KMS-11 (cell line): ENCODE data around the gene USP31.
A peak's percentile ranks its signal among the peaks of the same experiment; 100 is the strongest.

Experiments
- H2AFZ ChIP-seq: fragments of 200-600 bp; sonication (generic); 2 replicates; pipeline ENCODE4 v1.6.1; 2016; ENCODE audit warnings: antibody characterized with exemption, mixed run types, low read depth
- H3K27ac ChIP-seq: fragments of 200-600 bp; sonication (generic); 2 replicates; pipeline ENCODE4 v1.6.1; 2016; ENCODE audit warnings: mild to moderate bottlenecking, mixed run types
- H3K27me3 ChIP-seq: fragments of 200-600 bp; sonication (generic); 2 replicates; pipeline ENCODE4 v1.6.1; 2017; ENCODE audit warnings: mild to moderate bottlenecking, low read depth, mixed run types, moderate library complexity; ENCODE audit not compliant: insufficient read depth
- H3K36me3 ChIP-seq: fragments of 200-600 bp; sonication (generic); 2 replicates; pipeline ENCODE4 v1.6.1; 2017; ENCODE audit warnings: mild to moderate bottlenecking, mixed run types; ENCODE audit not compliant: insufficient read depth
- H3K4me1 ChIP-seq: fragments of 200-600 bp; sonication (generic); 2 replicates; pipeline ENCODE4 v1.6.1; 2016; ENCODE audit warnings: mild to moderate bottlenecking, low read depth, mixed run types; ENCODE audit not compliant: poor library complexity, severe bottlenecking
- H3K4me2 ChIP-seq: fragments of 200-600 bp; sonication (generic); 2 replicates; pipeline ENCODE4 v1.7.0; 2016; ENCODE audit warnings: mild to moderate bottlenecking, mixed run types
- H3K4me3 ChIP-seq: fragments of 200-600 bp; sonication (generic); IDR thresholded peaks from 2 replicates; pipeline ENCODE4 v1.6.1; 2017; ENCODE audit warnings: low read depth, low read length, mixed read lengths; ENCODE audit not compliant: insufficient read depth
- H3K79me2 ChIP-seq: fragments of 200-600 bp; sonication (generic); 2 replicates; pipeline ENCODE4 v1.6.1; 2016; ENCODE audit warnings: low read depth, mixed run types; ENCODE audit not compliant: insufficient read depth
- H3K9ac ChIP-seq: fragments of 200-600 bp; sonication (generic); 2 replicates; pipeline ENCODE4 v1.6.1; 2016; ENCODE audit warnings: mild to moderate bottlenecking, mixed run types
- H4K20me1 ChIP-seq: fragments of 200-600 bp; sonication (generic); 2 replicates; pipeline ENCODE4 v1.6.1; 2016; ENCODE audit warnings: mild to moderate bottlenecking, mixed run types; ENCODE audit not compliant: insufficient read depth
- TF ChIP-seq, protein P1 (sequence below): fragments of 200-600 bp; sonication (generic); conservative IDR thresholded peaks from 2 replicates; pipeline ENCODE4 v1.6.1; 2017; ENCODE audit warnings: low read depth, mild to moderate bottlenecking, antibody characterized with exemption, low read length, moderate library complexity, mixed read lengths

USP31 gene

DNA sequence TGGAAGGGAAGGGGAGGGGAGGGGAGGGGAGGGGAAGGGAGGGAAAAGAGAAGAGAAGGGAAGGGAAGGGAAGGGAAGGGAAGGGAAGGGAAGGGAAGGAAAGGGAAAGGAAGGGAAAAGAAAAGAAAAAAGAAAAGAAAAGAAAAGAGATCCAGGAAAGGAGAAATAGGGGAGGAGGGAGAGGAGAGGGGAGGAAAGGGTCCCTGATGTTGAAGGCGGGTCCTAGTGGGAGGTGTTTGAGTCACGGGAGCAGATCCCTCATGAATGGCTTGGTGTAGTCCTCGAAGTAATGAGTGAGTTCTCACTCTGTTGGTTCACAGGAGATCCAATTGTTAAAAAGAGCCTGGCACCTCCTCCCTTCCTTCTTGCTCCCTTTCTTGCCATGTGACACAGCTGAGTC, 6.9 kb upstream of the USP31 start:
- no peak overlapping the region for H3K27ac ChIP-seq
- no peak overlapping the region for H3K9ac ChIP-seq
- no peaks in the 10 kb centered on the region for H3K79me2 ChIP-seq
- no peaks in the 10 kb centered on the region for H4K20me1 ChIP-seq
- H3K4me1 ChIP-seq: peaks cover 9% of the 10 kb centered on the region
- no peak overlapping the region for H3K4me3 ChIP-seq
- no peaks in the 10 kb centered on the region for H3K36me3 ChIP-seq
- no peak overlapping the region for H2AFZ ChIP-seq
- TF ChIP-seq, protein P1, sequence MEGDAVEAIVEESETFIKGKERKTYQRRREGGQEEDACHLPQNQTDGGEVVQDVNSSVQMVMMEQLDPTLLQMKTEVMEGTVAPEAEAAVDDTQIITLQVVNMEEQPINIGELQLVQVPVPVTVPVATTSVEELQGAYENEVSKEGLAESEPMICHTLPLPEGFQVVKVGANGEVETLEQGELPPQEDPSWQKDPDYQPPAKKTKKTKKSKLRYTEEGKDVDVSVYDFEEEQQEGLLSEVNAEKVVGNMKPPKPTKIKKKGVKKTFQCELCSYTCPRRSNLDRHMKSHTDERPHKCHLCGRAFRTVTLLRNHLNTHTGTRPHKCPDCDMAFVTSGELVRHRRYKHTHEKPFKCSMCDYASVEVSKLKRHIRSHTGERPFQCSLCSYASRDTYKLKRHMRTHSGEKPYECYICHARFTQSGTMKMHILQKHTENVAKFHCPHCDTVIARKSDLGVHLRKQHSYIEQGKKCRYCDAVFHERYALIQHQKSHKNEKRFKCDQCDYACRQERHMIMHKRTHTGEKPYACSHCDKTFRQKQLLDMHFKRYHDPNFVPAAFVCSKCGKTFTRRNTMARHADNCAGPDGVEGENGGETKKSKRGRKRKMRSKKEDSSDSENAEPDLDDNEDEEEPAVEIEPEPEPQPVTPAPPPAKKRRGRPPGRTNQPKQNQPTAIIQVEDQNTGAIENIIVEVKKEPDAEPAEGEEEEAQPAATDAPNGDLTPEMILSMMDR: no peak
- H3K4me2 ChIP-seq: no peak overlapping the region
- H3K27me3 ChIP-seq: no peaks in the 10 kb centered on the region

DNA sequence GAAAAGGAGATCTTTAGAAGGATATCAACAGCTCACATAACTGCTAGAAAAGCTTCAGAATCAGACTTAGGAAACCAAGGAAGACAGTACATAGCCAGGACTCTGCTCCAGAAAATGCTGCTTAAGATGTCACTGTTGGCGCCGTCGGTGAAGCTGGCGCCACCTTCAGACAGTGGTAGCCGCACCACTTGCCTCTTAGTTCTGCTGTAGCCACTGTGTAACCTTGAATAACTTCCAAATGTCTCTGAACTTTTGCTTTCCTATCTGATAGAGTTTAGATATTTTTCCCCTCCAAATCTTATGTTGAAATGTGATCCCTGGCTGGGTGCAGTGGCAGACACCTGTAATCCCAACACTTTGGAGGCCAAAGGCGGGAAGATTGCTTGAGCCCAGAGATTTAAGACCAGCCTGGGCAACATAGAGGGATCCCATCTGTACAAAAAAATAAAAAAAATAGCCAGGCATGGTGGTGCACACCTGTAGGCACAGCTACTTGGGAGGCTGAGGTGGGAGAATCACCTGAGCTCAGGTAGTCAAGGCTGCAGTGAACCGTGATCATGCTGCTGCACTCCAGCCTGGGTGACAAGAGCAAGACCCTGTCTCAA, 6.3 kb upstream of the USP31 start:
- Histone ChIP-seq H2AFZ (no peak overlapping the region), H3K79me2 (no peaks in the 10 kb centered on the region), H3K27me3 (no peaks in the 10 kb centered on the region), H3K4me3 (no peak overlapping the region), H3K9ac (no peak overlapping the region), H3K4me2 (no peak overlapping the region), H3K36me3 (no peaks in the 10 kb centered on the region), H3K27ac (no peak overlapping the region), H4K20me1 (no peaks in the 10 kb centered on the region), H3K4me1 (peaks cover 9% of the 10 kb centered on the region)
- TF ChIP-seq, protein P1: no peak

DNA sequence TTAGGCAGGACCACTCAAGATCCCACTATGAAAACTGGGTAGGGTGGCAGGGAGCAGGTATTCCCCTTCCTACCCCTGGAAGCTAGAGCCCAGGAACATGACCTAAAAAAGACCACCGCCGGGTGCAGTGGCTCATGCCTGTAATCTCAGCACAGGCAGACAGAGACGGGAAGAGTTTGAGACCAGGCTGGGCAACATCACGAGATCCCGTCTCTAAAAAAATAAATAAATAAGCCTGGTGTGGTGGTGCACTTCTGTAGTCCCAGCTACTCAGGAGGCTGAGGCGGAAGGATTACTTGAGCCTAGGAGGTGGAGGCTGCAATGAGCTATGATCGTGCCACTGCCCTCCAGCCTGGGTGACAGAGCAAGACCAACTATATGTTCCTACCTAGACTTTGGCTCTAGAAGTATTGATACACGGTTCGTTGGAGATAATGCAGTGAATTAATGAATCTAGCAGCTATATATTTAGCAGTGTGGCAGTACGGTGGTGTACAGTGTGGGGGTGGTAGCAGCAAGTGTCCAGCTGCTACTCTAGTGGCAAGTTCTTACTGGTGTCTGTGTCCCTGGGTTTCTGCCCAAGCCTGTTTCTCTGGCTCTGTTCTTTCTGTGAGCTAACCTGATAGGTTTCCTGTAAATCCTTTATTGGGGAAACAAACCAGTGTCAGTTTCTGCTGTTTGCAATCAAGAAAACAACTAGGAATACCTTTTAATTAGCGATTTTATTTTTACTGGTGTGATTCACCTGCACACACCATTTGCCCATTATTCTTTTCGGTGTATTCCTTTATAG, 3.3 kb upstream of the USP31 start:
- Histone ChIP-seq H3K79me2 (peaks cover 8% of the 10 kb centered on the region), H3K4me1 (peaks cover 25% of the 10 kb centered on the region)

DNA sequence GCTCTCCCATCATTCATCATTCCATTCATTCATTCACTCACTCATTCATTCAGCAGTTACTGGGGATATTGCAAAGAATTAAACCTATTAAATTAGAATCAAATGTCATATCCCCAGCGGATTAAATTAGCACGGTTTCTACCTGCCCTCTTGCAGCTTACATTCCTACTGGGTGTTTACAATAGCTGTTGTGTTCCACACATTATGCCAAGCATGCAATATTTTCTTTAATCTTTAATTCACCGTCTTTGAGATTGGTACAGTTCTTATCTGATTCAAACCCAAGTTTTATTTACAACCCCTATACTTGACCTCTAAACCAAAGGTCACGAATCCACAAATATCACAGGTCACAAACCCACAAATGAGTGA, 727 bp upstream of the USP31 start:
- H3K4me1 ChIP-seq: peaks cover 36% of the 10 kb centered on the region
- peak overlapping the region; percentile 71 for H3K4me2 ChIP-seq
- H3K79me2 ChIP-seq: peaks cover 33% of the 10 kb centered on the region
- peak overlapping the region; percentile 87 for H2AFZ ChIP-seq
- no peak overlapping the region for H3K27ac ChIP-seq
- no peaks in the 10 kb centered on the region for H3K36me3 ChIP-seq
- H3K9ac ChIP-seq: peak overlapping the region; percentile 31; the same call in 1 of the 2 replicates
- TF ChIP-seq, protein P1: no peak
- peak overlapping the region; percentile 61 for H3K4me3 ChIP-seq
- no peaks in the 10 kb centered on the region for H4K20me1 ChIP-seq
- H3K27me3 ChIP-seq: no peaks in the 10 kb centered on the region

More for the DNA sequence above, 3.3 kb upstream of the USP31 start:
- no peak overlapping the region for H3K9ac ChIP-seq
- no peaks in the 10 kb centered on the region for H4K20me1 ChIP-seq
- no peaks in the 10 kb centered on the region for H3K36me3 ChIP-seq
- no peak overlapping the region for H3K4me3 ChIP-seq
- H3K27ac ChIP-seq: no peak overlapping the region
- H3K27me3 ChIP-seq: no peaks in the 10 kb centered on the region
- no peak overlapping the region for H3K4me2 ChIP-seq
- H2AFZ ChIP-seq: no peak overlapping the region
- TF ChIP-seq, protein P1: no peak
